Activated T-cell treated with anti-CD3 and anti-CD28 coated beads, Interleukin-2, amount 50 U/mL, for 4 hours (primary cell): ENCODE measurements around the gene RIC8B. TPM values are rescaled to one million over a fixed set of nuclear protein-coding genes. Genes with fewer than 3 reads are reported as not detected.

Source experiments
- ATAC-seq, 2 donors: fragments of 200-7000 bp; cut with Tn5 transposase; one replicate each; pipeline ENCODE4 v1.10.0; 2021
- DNase-seq: peaks from one replicate; pipeline ENCODE4 v3.0.0-alpha.2; 2020
- H3K27me3 Mint-ChIP-seq: one replicate; pipeline ENCODE4 v1.8.0; 2021; ENCODE audit warnings: low read depth, mixed read lengths
- H3K36me3 Mint-ChIP-seq: one replicate; pipeline ENCODE4 v1.8.0; 2022; ENCODE audit warnings: mixed read lengths; ENCODE audit not compliant: insufficient read depth
- H3K4me1 Mint-ChIP-seq: one replicate; pipeline ENCODE4 v1.8.0; 2021; ENCODE audit warnings: low read depth, mixed read lengths
- H3K4me3 Mint-ChIP-seq: one replicate; pipeline ENCODE4 v1.8.0; 2021; ENCODE audit warnings: mild to moderate bottlenecking, moderate library complexity, mixed read lengths
- H3K9me3 Mint-ChIP-seq: one replicate; pipeline ENCODE4 v1.8.0; 2021; ENCODE audit warnings: mixed read lengths
- total RNA-seq, 3 donors: library from RNA; stranded (reverse); gene quantifications; one replicate each; pipeline ENCODE4 v1.2.1, GENCODE V29; 2021

The RIC8B gene
- total RNA-seq, 3 donors from 2014 or later, result 7.4 to 8.6 (median 8.1) TPM

GRCh38 chr12:106801830-106802533, 27.5 kb downstream of the RIC8B start:
- Mint-ChIP-seq H3K27me3 (no peaks in the 10 kb centered on the region), H3K4me1 (no peaks in the 10 kb centered on the region), H3K36me3 (peaks cover 23% of the 10 kb centered on the region), H3K4me3 (no peak overlapping the region), H3K9me3 (no peaks in the 10 kb centered on the region)
- no peak for DNase-seq
- no peak for ATAC-seq

- Mint-ChIP-seq H3K36me3 (peaks cover 24% of the 10 kb centered on the region), H3K4me3 (no peak overlapping the region), H3K9me3 (no peaks in the 10 kb centered on the region), H3K4me1 (no peaks in the 10 kb centered on the region), H3K27me3 (no peaks in the 10 kb centered on the region)
- ATAC-seq (no peak), DNase-seq (no peak)
Measured at GRCh38 chr12:106804668-106805067, 30.2 kb downstream of the RIC8B start.

GRCh38 chr12:106814714-106815113, 40.2 kb downstream of the RIC8B start:
- H3K27me3 Mint-ChIP-seq, result no peaks in the 10 kb centered on the region
- DNase-seq, result no peak
- H3K4me1 Mint-ChIP-seq, result no peaks in the 10 kb centered on the region
- no peak overlapping the region for H3K4me3 Mint-ChIP-seq
- H3K36me3 Mint-ChIP-seq, result peaks cover 24% of the 10 kb centered on the region
- H3K9me3 Mint-ChIP-seq, result no peaks in the 10 kb centered on the region
- ATAC-seq, result no peak

GRCh38 chr12:106815741-106816140, 41.3 kb downstream of the RIC8B start:
- no peaks in the 10 kb centered on the region for H3K27me3 Mint-ChIP-seq
- H3K4me3 Mint-ChIP-seq, result no peak overlapping the region
- no peak for ATAC-seq
- H3K4me1 Mint-ChIP-seq, result no peaks in the 10 kb centered on the region
- no peak for DNase-seq
- peaks cover 26% of the 10 kb centered on the region for H3K36me3 Mint-ChIP-seq
- H3K9me3 Mint-ChIP-seq, result no peaks in the 10 kb centered on the region

- Mint-ChIP-seq H3K9me3 (no peaks in the 10 kb centered on the region), H3K4me3 (no peak overlapping the region), H3K27me3 (no peaks in the 10 kb centered on the region), H3K36me3 (peaks cover 29% of the 10 kb centered on the region), H3K4me1 (no peaks in the 10 kb centered on the region)
- DNase-seq, result no peak
- no peak for ATAC-seq
Measured at GRCh38 chr12:106816231-106816630, 41.7 kb downstream of the RIC8B start.

GRCh38 chr12:106819991-106820390, 45.5 kb downstream of the RIC8B start:
- no peak overlapping the region for H3K4me3 Mint-ChIP-seq
- H3K27me3 Mint-ChIP-seq, result no peaks in the 10 kb centered on the region
- peaks cover 2% of the 10 kb centered on the region for H3K4me1 Mint-ChIP-seq
- peaks cover 31% of the 10 kb centered on the region for H3K36me3 Mint-ChIP-seq
- DNase-seq (no peak), ATAC-seq (no peak)
- no peaks in the 10 kb centered on the region for H3K9me3 Mint-ChIP-seq

- no peak for ATAC-seq
- Mint-ChIP-seq H3K9me3 (no peaks in the 10 kb centered on the region), H3K27me3 (no peaks in the 10 kb centered on the region), H3K4me1 (no peaks in the 10 kb centered on the region), H3K36me3 (peaks cover 10% of the 10 kb centered on the region), H3K4me3 (no peak overlapping the region)
- DNase-seq, result no peak
Measured at GRCh38 chr12:106831699-106832098, 57.2 kb downstream of the RIC8B start.

- Mint-ChIP-seq H3K4me1 (peaks cover 11% of the 10 kb centered on the region), H3K27me3 (no peaks in the 10 kb centered on the region), H3K36me3 (peaks cover 12% of the 10 kb centered on the region), H3K4me3 (no peak overlapping the region), H3K9me3 (no peaks in the 10 kb centered on the region)
- no peak for ATAC-seq
- no peak for DNase-seq
Measured at GRCh38 chr12:106837782-106838181, 63.3 kb downstream of the RIC8B start.

GRCh38 chr12:106839333-106839732, 64.9 kb downstream of the RIC8B start:
- peaks cover 14% of the 10 kb centered on the region for H3K36me3 Mint-ChIP-seq
- H3K4me1 Mint-ChIP-seq, result peaks cover 11% of the 10 kb centered on the region
- H3K27me3 Mint-ChIP-seq, result no peaks in the 10 kb centered on the region
- DNase-seq, result no peak
- no peak for ATAC-seq
- H3K4me3 Mint-ChIP-seq, result no peak overlapping the region
- no peaks in the 10 kb centered on the region for H3K9me3 Mint-ChIP-seq

- H3K36me3 Mint-ChIP-seq, result peaks cover 14% of the 10 kb centered on the region
- DNase-seq (no peak), ATAC-seq (no peak)
- no peaks in the 10 kb centered on the region for H3K27me3 Mint-ChIP-seq
- peaks cover 11% of the 10 kb centered on the region for H3K4me1 Mint-ChIP-seq
- no peak overlapping the region for H3K4me3 Mint-ChIP-seq
- H3K9me3 Mint-ChIP-seq, result no peaks in the 10 kb centered on the region
Measured at GRCh38 chr12:106840243-106840642, 65.8 kb downstream of the RIC8B start.

GRCh38 chr12:106841510-106842302, 67.2 kb downstream of the RIC8B start:
- DNase-seq (peak; percentile 21), ATAC-seq (no peak)
- Mint-ChIP-seq H3K4me3 (no peak overlapping the region), H3K4me1 (peaks cover 11% of the 10 kb centered on the region), H3K27me3 (no peaks in the 10 kb centered on the region), H3K9me3 (no peaks in the 10 kb centered on the region), H3K36me3 (peaks cover 10% of the 10 kb centered on the region)

GRCh38 chr12:106845902-106846301, 71.4 kb downstream of the RIC8B start:
- no peak overlapping the region for H3K4me3 Mint-ChIP-seq
- DNase-seq (no peak), ATAC-seq (no peak)
- H3K36me3 Mint-ChIP-seq, result peaks cover 12% of the 10 kb centered on the region
- H3K9me3 Mint-ChIP-seq, result no peaks in the 10 kb centered on the region
- no peaks in the 10 kb centered on the region for H3K27me3 Mint-ChIP-seq
- H3K4me1 Mint-ChIP-seq, result peaks cover 6% of the 10 kb centered on the region

GRCh38 chr12:106847861-106848260, 73.4 kb downstream of the RIC8B start:
- no peaks in the 10 kb centered on the region for H3K27me3 Mint-ChIP-seq
- H3K4me1 Mint-ChIP-seq, result no peaks in the 10 kb centered on the region
- H3K9me3 Mint-ChIP-seq, result no peaks in the 10 kb centered on the region
- no peak for ATAC-seq
- no peak overlapping the region for H3K4me3 Mint-ChIP-seq
- H3K36me3 Mint-ChIP-seq, result peaks cover 12% of the 10 kb centered on the region
- no peak for DNase-seq

GRCh38 chr12:106851306-106851705, 76.8 kb downstream of the RIC8B start:
- Mint-ChIP-seq H3K4me1 (peaks cover 4% of the 10 kb centered on the region), H3K36me3 (peaks cover 12% of the 10 kb centered on the region), H3K9me3 (no peaks in the 10 kb centered on the region), H3K27me3 (no peaks in the 10 kb centered on the region), H3K4me3 (no peak overlapping the region)
- no peak for DNase-seq
- ATAC-seq, result no peak

GRCh38 chr12:106854723-106855122, 80.2 kb downstream of the RIC8B start:
- DNase-seq, result no peak
- no peak for ATAC-seq
- H3K4me1 Mint-ChIP-seq, result peaks cover 4% of the 10 kb centered on the region
- H3K4me3 Mint-ChIP-seq, result no peak overlapping the region
- H3K27me3 Mint-ChIP-seq, result no peaks in the 10 kb centered on the region
- peaks cover 18% of the 10 kb centered on the region for H3K36me3 Mint-ChIP-seq
- no peaks in the 10 kb centered on the region for H3K9me3 Mint-ChIP-seq
